Measurements from ENCODE around the gene RBM5. TPM values are rescaled to one million over a fixed set of nuclear protein-coding genes. Genes with fewer than 3 reads are reported as not detected.

The RBM5 gene
- total RNA-seq, 1 donor from 2014 or later: 85.3 TPM

Other genes starting within 250 kb of the RBM5 start
- gene TRAIP, start 232.4 kb upstream of the RBM5 start, total RNA-seq: 2.0 TPM
- gene CAMKV, start 219.0 kb upstream of the RBM5 start, total RNA-seq: not detected
- gene MST1R, start 185.0 kb upstream of the RBM5 start, total RNA-seq: 1.2 TPM
- 9.4 TPM for gene MON1A, start 159.1 kb upstream of the RBM5 start, total RNA-seq
- 37.9 TPM for gene RBM6, start 148.8 kb upstream of the RBM5 start, total RNA-seq
- 10.0 TPM for gene SEMA3F, start 66.4 kb downstream of the RBM5 start, total RNA-seq
- gene GNAT1, start 102.7 kb downstream of the RBM5 start, total RNA-seq: not detected
- gene SLC38A3, start 116.4 kb downstream of the RBM5 start, total RNA-seq: 6.6 TPM
- gene GNAI2, start 147.3 kb downstream of the RBM5 start, total RNA-seq: 153 TPM
- 26.5 TPM for gene SEMA3B, start 180.2 kb downstream of the RBM5 start, total RNA-seq
- gene LSMEM2, start 190.2 kb downstream of the RBM5 start, total RNA-seq: 25.7 TPM
- 45.7 TPM for gene IFRD2, start 203.5 kb downstream of the RBM5 start, total RNA-seq
- gene HYAL3, start 210.5 kb downstream of the RBM5 start, total RNA-seq: 1.3 TPM
- gene NAA80, start 210.5 kb downstream of the RBM5 start, total RNA-seq: 8.5 TPM
- 51.6 TPM for gene HYAL1, start 214.7 kb downstream of the RBM5 start, total RNA-seq
- 42.0 TPM for gene HYAL2, start 233.8 kb downstream of the RBM5 start, total RNA-seq
- gene TUSC2, start 239.3 kb downstream of the RBM5 start, total RNA-seq: 24.5 TPM

All from cardiac septum (tissue), 1 donor.